KOPT-K1 (cell line): ENCODE measurements around the gene TNFAIP2.

Experiments
- H3K27ac ChIP-seq: fragments of 200-600 bp; sonication (generic); 2 replicates; pipeline ENCODE4 v1.5.1; 2016; ENCODE audit warnings: antibody characterized with exemption, mild to moderate bottlenecking, low read depth, low read length; ENCODE audit not compliant: poor library complexity, severe bottlenecking
- H3K36me3 ChIP-seq: fragments of 200-600 bp; sonication (generic); 2 replicates; pipeline ENCODE4 v1.5.1; 2017; ENCODE audit warnings: antibody characterized with exemption, mild to moderate bottlenecking, low read length, moderate library complexity; ENCODE audit not compliant: insufficient read depth
- H3K9me3 ChIP-seq: fragments of 200-600 bp; sonication (generic); 2 replicates; pipeline ENCODE4 v1.5.1; 2017; ENCODE audit warnings: antibody characterized with exemption, low read length, mild to moderate bottlenecking; ENCODE audit not compliant: insufficient read depth, poor library complexity, severe bottlenecking

TNFAIP2 gene

GRCh38 chr14:103122947-103123633 lies at the start of gene TNFAIP2:
Gene TNFAIP2, plus strand, starts transcription at chr14:103123461. Its CDS starts 2,997 bp downstream, at chr14:103126458.
- Histone ChIP-seq H3K9me3 (no peaks in the 10 kb centered on the region), H3K27ac (no peak within 1 kb of the TSS)

DNA sequence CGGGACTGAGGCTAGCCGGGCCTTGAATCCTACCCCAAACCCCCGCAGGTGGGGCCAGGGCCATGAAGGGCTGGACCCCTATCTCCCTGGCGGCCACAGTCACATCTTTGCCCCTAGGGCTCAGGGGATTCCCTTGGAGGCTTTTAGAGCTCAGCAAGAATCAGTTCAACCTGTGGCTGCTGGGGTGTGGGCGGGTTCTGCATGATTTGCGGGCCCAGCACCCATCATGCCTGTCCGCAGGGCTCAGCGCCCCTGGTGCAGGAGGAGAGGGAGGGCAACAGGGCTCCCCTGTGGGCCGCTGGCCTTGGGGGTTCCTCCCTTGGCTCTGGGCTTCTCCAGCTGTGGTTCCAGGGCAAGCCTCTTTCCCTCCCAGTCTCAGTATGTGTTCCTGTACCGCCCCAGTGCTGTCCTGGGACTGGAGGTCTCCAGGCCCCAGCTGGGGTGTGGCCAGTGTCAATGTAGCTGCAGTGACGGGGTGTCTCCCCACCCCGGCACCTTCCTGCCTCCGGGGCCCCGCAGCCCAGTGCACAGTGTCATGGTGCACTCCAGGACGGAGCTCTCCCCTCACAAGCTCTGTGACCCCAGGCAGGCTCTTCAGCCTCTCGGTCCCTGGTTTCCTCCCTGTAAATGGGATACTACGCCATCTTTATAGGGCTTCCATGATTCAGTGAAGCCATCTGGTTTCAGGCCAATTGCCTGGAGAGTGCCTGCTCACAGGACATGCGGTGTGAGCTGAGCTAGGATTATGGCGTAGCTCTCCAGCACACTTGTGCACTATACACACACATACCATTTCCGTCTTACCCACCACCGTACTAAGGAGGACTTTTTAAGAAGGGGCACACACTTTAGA lies 49.2 kb upstream of the TNFAIP2 start:
- no peak overlapping the region for H3K27ac ChIP-seq
- no peaks in the 10 kb centered on the region for H3K36me3 ChIP-seq
- no peaks in the 10 kb centered on the region for H3K9me3 ChIP-seq

More at GRCh38 chr14:103122947-103123633, at the start of gene TNFAIP2:
- no peaks in the 10 kb centered on the region for H3K36me3 ChIP-seq

DNA sequence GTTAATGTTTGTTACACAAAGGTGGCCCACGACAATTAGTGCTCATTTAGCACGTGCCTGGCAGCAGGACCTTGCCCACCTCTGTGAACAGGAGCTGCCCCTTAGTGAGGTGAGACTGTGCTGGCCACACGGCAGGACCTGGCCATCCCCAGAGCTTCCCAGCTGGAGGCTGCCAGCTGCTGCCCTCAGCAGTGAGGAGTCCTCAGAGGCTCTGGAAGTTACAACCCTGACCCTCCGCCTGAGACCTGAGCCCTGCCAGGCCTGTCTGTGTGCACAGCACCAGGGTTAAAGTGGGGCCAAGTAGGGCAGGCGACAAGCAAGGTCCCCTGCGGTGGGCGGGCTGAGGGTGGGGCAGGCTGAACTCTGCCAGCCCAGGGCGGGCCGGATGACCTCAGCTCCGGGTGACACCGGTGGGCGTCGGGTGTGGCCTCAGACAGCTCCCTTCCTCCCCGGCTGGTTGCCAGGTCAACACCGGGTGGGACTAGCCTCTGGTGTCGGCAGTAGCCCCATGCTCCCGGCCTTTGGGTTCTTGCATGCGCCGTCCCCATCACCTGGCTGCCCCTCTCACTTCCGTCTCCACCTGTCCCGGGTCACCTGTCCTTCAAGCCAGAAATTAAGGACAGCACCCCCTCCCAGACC lies 48.4 kb upstream of the TNFAIP2 start:
- no peaks in the 10 kb centered on the region for H3K9me3 ChIP-seq
- H3K36me3 ChIP-seq, result no peaks in the 10 kb centered on the region
- no peak overlapping the region for H3K27ac ChIP-seq

DNA sequence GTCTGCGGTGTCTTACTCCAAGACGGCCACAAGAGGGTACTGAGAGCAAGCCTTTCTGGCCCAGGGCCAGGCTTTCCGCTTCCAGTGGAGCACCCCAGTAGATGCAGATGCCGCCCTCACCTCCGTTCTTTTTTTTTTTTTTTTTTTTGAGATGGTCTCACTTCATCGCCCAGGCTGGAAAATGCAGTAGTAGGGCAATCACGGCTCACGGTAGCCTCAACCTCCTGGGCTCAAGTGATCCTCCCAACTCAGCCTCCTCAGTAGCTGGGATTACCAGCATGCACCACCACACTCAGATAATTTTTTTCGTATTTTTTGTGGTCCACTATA lies 44.9 kb upstream of the TNFAIP2 start:
- no peak overlapping the region for H3K27ac ChIP-seq
- H3K36me3 ChIP-seq, result no peaks in the 10 kb centered on the region
- H3K9me3 ChIP-seq, result no peaks in the 10 kb centered on the region

GRCh38 chr14:103078860-103079587 lies 44.2 kb upstream of the TNFAIP2 start:
- no peaks in the 10 kb centered on the region for H3K9me3 ChIP-seq
- H3K27ac ChIP-seq, result no peak overlapping the region
- H3K36me3 ChIP-seq, result no peaks in the 10 kb centered on the region

DNA sequence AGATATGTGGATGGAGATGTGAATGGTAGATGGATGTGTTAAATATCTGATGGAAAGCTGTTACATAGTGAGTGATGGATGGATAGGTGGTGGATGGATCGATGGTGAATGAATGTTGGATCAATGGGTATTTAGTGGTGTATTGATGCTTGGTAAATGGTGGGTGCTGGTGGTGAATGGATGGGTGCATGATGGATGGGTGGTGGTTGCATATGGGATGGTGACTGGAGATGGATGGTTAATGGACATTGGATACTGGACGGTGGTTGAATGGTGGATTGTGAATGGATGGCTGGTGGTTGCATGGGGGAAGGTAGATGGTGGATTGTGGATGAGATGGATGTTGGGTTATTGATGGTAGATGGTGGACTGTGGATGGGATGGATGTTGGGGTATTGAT lies 41.3 kb upstream of the TNFAIP2 start:
- no peaks in the 10 kb centered on the region for H3K9me3 ChIP-seq
- H3K27ac ChIP-seq, result no peak overlapping the region
- no peaks in the 10 kb centered on the region for H3K36me3 ChIP-seq

DNA sequence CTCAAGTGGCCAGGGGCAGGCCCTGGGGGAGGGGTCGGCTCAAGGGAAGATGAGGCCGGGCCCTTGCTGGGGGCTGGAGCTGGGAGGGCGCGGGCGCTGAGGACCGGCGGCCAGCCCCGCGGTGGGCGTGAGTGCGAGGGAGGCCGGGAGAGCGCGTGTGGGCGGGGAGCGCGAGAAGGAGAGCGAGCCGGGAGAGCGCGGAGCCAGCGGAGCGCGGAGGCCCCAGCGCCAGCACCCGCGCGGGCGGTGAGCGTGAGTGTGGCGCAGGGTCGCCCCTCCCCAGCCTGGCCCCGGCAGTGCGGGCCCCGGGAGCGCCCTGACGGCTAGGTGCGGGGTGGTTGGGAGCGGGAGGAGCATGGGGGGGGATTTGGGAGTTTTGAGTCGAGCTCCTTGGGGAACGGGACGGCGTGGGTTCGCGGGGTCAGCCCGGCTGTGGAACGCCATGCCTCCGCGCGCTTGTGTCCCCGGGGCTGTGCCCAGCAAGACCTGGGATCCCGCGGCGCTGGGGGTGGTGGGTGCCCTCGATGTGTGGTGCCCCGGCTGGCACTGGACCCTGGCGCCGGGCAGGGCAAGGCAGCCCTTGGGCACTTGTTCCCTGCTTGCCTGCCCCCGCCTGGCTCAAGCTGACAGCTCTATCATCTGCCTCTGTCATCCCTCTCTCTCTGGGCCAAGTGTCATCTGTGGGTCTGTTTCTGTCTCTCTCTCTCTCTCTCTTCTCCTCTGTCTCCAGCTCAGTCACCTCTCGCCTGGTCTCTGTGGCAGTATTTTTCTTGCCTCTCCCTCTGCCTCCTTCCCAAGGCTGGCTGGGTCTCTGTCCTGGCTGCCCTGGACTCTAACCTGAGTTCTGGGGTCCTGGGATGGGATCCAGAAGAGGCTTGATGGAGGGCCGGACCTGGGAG lies 39.0 kb upstream of the TNFAIP2 start, which contains the start of gene LBHD2:
Gene LBHD2 (plus strand): TSS at position 190 of the 899 bp plus-strand sequence. CDS start 1,803 bp downstream, outside the sequence.
- Histone ChIP-seq H3K9me3 (no peaks in the 10 kb centered on the region), H3K36me3 (no peaks in the 10 kb centered on the region), H3K27ac (no peak within 1 kb of the TSS)

GRCh38 chr14:103085106-103086091 lies 37.9 kb upstream of the TNFAIP2 start:
- no peaks in the 10 kb centered on the region for H3K36me3 ChIP-seq
- no peak overlapping the region for H3K27ac ChIP-seq
- no peaks in the 10 kb centered on the region for H3K9me3 ChIP-seq

DNA sequence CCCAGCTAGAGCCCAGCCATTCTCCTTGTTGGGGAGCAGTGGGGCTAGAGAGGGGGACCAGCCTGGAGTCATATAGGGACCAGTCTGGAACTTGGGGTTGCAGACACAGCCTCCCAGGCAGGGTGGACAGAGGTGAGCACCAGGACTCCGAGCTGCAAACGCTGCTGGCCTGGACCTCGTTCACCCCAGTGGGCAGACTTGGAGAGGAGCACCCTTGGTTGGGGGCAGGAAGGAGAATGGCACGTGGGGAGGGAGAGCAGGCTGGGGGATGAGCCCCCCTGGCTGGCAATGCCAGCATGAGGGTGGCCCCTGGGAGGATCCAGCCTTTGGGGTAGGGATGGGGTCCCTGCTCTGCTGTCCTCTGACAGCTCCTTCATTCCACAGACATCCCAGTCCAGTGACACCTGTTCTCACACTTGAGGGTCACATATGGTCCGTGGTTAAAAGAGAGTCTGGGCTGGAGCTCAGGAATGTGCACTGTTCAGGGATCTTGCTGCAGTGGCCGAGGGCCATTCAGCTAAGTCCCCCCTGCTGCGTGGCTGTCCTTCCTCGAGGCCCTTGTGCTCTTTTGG lies 36.4 kb upstream of the TNFAIP2 start:
- Histone ChIP-seq H3K36me3 (no peaks in the 10 kb centered on the region), H3K27ac (no peak overlapping the region), H3K9me3 (no peaks in the 10 kb centered on the region)

DNA sequence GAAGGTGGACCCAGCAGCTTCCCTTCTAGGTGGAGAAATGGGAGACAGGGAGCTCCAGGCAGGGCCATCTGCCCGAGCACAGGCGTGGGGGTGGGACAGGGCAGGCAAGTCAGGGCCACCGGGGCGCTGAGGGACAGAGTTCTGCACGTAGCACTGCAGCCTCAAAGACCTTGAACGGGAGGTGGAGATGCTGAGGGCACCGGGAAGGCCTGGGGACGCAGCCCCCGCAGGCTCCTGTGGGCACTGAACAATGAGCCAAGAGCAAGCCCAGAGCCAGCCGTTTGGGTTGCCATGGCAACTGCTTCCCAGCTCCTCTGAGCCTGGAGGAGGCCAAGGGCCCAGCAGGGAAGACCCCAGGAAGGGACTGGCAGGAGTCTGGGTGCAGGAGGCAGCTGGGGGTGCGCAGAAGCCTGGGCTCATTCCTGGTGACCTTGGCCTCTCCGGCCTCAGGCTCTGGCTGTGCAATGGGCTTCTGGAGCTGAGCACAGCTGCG lies 35.9 kb upstream of the TNFAIP2 start:
- H3K27ac ChIP-seq, result no peak overlapping the region
- no peaks in the 10 kb centered on the region for H3K9me3 ChIP-seq
- H3K36me3 ChIP-seq, result no peaks in the 10 kb centered on the region

DNA sequence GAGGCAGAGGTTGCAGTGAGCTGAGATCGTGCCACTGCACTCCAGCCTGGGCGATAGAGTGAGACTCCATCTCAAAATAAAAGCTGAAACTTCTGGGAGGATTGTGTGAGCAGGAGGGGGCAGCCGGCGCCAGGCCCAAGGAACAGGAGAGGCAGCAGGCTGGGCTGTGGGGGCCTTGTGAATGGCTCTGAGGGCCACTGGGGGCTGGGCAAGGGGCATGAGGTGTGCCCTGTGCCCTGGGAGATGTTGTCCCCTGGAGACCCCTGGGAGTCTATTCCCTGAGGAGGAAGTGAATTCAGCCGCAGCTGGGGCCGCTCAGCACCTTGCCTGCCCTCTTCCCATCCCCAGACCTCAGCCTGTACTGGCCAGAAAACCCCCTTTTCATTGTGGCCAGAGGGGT lies 34.3 kb upstream of the TNFAIP2 start:
- Histone ChIP-seq H3K27ac (no peak overlapping the region), H3K36me3 (no peaks in the 10 kb centered on the region), H3K9me3 (no peaks in the 10 kb centered on the region)

DNA sequence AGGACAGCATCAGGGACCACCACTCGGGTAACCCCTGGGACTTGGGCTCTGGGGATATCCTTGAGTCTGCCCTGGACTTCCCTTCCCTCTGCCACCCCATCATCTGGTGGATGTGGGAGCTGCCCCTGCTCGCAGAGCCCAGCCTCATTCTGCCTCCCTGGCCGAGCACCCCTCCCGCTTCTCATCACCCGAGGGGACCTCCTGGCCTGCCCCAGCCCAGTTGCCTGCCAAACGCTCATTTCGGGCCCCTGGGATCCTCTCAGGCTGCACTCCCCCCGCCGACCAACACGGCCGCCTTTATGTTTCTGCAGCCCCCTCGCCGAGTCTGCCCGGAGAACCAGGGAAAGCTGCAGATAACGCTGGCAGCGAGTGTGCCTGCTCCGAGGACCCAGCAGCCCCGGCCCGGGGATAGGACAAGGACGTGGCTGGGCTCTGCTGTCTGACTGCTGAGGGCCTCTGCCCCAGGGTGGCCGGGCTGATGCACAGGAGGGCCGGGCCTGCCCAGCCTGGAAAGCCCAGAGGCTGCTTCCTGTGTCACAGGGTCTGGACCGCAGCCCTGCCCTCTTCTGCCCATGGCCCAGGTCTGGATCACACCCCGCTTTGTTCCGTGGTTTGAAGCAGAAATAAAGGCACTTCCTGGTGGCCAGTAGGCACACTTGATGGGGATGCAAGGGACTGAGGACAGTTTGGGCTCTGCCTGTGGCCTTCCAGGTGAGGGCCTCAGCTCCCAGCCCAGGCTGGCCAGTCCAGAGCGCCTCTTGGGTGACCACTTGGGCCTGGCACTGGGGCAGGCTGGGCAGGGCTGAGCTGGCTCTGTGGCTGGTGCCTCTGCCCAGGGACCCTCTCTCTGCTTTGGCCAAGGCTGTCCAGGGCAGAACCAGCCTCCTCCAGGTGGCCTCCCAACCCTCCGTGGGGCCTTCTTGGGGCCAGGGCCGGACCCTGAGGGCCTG lies 33.6 kb upstream of the TNFAIP2 start:
- no peaks in the 10 kb centered on the region for H3K9me3 ChIP-seq
- no peak overlapping the region for H3K27ac ChIP-seq
- H3K36me3 ChIP-seq, result no peaks in the 10 kb centered on the region
